ENCODE measurements around the gene PRR4.

PRR4 gene

GRCh38 chr12:10801741-10802140 lies 47.5 kb downstream of the PRR4 start:
- Histone ChIP-seq H3K27ac (ENCODE audit: extremely low read depth, low read depth, low read length) (no peak overlapping the region), H3K4me1 (ENCODE audit: control insufficient read depth, insufficient read depth, low read length) (no peaks in the 10 kb centered on the region), H3K4me3 (ENCODE audit: low read depth, low read length) (no peak overlapping the region), H3K36me3 (ENCODE audit: control insufficient read depth in 2 of 2, insufficient read depth in 1 of 2, low read length in 2 of 2) (no peaks in the 10 kb centered on the region), H3K9me3 (ENCODE audit: control insufficient read depth, insufficient read depth, low read depth, low read length) (no peaks in the 10 kb centered on the region; the same call in 1 of the 2 replicates)
- TF ChIP-seq ZNF658 (tag by site-specific recombination; IDR thresholded peaks at IDR 0.05) (no peak), ZNF585B (tag by site-specific recombination; IDR thresholded peaks at IDR 0.05) (no peak), ZNF571 (tag by site-specific recombination; IDR thresholded peaks at IDR 0.05) (no peak), ZNF433 (tag by site-specific recombination; IDR thresholded peaks at IDR 0.05; ENCODE audit: low read depth) (no peak), GLI2 (tag by site-specific recombination; IDR thresholded peaks at IDR 0.05; ENCODE audit: borderline replicate concordance, low read depth) (no peak), ZNF660 (tag by site-specific recombination; IDR thresholded peaks at IDR 0.05) (no peak), ZNF677 (tag by site-specific recombination; IDR thresholded peaks at IDR 0.05) (no peak)
- TF ChIP-seq, protein P1, sequence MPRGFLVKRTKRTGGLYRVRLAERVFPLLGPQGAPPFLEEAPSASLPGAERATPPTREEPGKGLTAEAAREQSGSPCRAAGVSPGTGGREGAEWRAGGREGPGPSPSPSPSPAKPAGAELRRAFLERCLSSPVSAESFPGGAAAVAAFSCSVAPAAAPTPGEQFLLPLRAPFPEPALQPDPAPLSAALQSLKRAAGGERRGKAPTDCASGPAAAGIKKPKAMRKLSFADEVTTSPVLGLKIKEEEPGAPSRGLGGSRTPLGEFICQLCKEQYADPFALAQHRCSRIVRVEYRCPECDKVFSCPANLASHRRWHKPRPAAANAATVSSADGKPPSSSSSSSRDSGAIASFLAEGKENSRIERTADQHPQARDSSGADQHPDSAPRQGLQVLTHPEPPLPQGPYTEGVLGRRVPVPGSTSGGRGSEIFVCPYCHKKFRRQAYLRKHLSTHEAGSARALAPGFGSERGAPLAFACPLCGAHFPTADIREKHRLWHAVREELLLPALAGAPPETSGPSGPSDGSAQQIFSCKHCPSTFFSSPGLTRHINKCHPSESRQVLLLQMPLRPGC (tag by site-specific recombination; IDR thresholded peaks at IDR 0.05), result no peak
- TF ChIP-seq, protein P2, sequence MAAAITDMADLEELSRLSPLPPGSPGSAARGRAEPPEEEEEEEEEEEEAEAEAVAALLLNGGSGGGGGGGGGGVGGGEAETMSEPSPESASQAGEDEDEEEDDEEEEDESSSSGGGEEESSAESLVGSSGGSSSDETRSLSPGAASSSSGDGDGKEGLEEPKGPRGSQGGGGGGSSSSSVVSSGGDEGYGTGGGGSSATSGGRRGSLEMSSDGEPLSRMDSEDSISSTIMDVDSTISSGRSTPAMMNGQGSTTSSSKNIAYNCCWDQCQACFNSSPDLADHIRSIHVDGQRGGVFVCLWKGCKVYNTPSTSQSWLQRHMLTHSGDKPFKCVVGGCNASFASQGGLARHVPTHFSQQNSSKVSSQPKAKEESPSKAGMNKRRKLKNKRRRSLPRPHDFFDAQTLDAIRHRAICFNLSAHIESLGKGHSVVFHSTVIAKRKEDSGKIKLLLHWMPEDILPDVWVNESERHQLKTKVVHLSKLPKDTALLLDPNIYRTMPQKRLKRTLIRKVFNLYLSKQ (tag by site-specific recombination; IDR thresholded peaks at IDR 0.05; ENCODE audit: borderline replicate concordance), result no peak
- ChIA-PET CTCF (no interaction called here), POLR2A (no interaction called here)

Data from HEK293 (cell line).